ENCODE results near the gene OOSP3.
"Not testable (repeated sequence)": the region's sequence is repeated elsewhere in the genome, so short reads cannot be mapped to it uniquely, and the experiment has no call there.

OOSP3 gene

GRCh38 chr11:59862252-59862651 lies 16.3 kb upstream of the OOSP3 start:
- Mint-ChIP-seq H3K9me3 (peaks cover 7% of the 10 kb centered on the region), H3K36me3 (ENCODE audit: low read depth) (no peaks in the 10 kb centered on the region), H3K27me3 (peaks cover 21% of the 10 kb centered on the region), H3K4me3 (no peak overlapping the region), H3K4me1 (ENCODE audit: low read depth) (peaks cover 30% of the 10 kb centered on the region), H3K27ac (no peak overlapping the region)

- H3K27me3 Mint-ChIP-seq, result peaks cover 26% of the 10 kb centered on the region
- no peak overlapping the region for H3K4me3 Mint-ChIP-seq
- H3K27ac Mint-ChIP-seq, result no peak overlapping the region
- peaks cover 9% of the 10 kb centered on the region for H3K9me3 Mint-ChIP-seq
- H3K36me3 Mint-ChIP-seq (ENCODE audit: low read depth), result no peaks in the 10 kb centered on the region
- H3K4me1 Mint-ChIP-seq (ENCODE audit: low read depth), result peaks cover 10% of the 10 kb centered on the region
These were observed 13.6 kb upstream of the OOSP3 start for GRCh38 chr11:59865031-59865430.

DNA sequence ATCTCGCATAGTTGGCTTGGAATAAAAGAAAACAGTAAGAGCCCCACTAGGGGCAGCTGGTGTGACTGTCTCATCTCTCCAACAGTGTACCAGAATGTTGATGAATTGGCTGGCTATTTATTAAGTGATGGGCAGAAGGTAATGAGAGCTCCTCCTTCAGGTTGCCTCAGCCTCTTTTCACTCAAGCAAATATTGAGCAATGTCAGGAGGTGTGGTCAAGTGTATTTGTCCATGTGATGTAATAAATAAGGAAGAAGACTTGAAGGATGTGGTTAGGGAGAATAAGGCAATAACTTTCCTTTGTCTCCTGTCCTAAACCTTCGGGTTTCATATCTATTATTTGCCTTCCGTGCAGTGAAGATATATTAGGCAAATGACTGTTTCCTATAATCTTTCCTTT lies 12.2 kb upstream of the OOSP3 start, which contains the start of gene TCN1:
TCN1 (minus strand) TSS at position 91 of the 400 bp plus-strand sequence; CDS start at position 74, 17 bp downstream.
- no peak within 1 kb of the TSS for H3K27ac Mint-ChIP-seq
- peaks cover 20% of the 10 kb centered on the region for H3K9me3 Mint-ChIP-seq
- H3K36me3 Mint-ChIP-seq (ENCODE audit: low read depth), result peaks cover 5% of the 10 kb centered on the region
- H3K4me1 Mint-ChIP-seq (ENCODE audit: low read depth), result peaks cover 10% of the 10 kb centered on the region
- H3K4me3 Mint-ChIP-seq, result no peak within 1 kb of the TSS
- H3K27me3 Mint-ChIP-seq, result peaks cover 34% of the 10 kb centered on the region

DNA sequence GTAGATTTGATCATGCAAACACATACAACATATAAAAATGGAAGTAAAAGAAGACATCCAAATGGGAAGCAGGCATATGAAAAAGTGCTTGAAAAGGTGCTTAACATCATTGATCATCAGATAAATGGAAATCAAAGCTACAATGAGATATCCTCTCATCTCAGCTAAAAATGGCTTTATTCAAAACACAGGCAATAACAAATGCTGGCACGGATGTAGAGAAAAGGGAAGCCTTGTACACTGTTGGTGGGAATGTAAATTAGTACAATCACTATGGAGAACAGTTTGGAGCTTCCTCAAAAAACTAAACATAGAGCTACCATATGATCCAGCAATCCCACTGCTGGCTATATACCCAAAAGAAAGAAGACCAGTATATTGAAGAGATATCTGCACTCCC lies 11.7 kb upstream of the OOSP3 start:
- Mint-ChIP-seq H3K36me3 (ENCODE audit: low read depth) (peaks cover 5% of the 10 kb centered on the region), H3K4me1 (ENCODE audit: low read depth) (peaks cover 10% of the 10 kb centered on the region), H3K27me3 (peaks cover 38% of the 10 kb centered on the region)

GRCh38 chr11:59867946-59868345 lies 10.6 kb upstream of the OOSP3 start:
- Mint-ChIP-seq H3K27me3 (peaks cover 38% of the 10 kb centered on the region), H3K4me1 (ENCODE audit: low read depth) (peaks cover 10% of the 10 kb centered on the region), H3K9me3 (peaks cover 27% of the 10 kb centered on the region), H3K27ac (no peak overlapping the region), H3K4me3 (no peak overlapping the region), H3K36me3 (ENCODE audit: low read depth) (peaks cover 5% of the 10 kb centered on the region)

More for the DNA sequence above, 11.7 kb upstream of the OOSP3 start:
- Mint-ChIP-seq H3K4me3 (no peak overlapping the region), H3K27ac (no peak overlapping the region), H3K9me3 (peaks cover 24% of the 10 kb centered on the region)

DNA sequence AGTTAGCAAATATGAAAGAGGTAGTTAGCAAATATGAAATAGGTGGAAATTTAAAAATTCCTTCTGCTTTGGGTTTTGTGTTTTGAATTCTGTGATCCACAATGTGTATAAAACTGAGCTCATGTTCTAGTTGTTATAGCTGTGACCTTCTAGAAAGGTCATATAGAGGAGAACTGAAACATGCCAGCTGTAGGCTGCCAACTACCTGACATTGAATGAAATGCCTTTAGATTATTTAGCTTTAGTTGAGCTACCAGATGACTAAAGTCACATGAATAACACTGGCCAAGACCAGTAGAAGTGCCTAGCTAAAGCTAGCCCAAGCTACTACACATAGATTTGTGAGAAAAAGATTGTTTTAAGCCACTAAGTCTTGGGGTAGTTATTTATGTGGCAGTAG lies 6.5 kb upstream of the OOSP3 start:
- Mint-ChIP-seq H3K4me3 (no peak overlapping the region), H3K36me3 (ENCODE audit: low read depth) (peaks cover 5% of the 10 kb centered on the region), H3K4me1 (ENCODE audit: low read depth) (no peaks in the 10 kb centered on the region), H3K27ac (no peak overlapping the region), H3K9me3 (peaks cover 21% of the 10 kb centered on the region), H3K27me3 (peaks cover 26% of the 10 kb centered on the region)

DNA sequence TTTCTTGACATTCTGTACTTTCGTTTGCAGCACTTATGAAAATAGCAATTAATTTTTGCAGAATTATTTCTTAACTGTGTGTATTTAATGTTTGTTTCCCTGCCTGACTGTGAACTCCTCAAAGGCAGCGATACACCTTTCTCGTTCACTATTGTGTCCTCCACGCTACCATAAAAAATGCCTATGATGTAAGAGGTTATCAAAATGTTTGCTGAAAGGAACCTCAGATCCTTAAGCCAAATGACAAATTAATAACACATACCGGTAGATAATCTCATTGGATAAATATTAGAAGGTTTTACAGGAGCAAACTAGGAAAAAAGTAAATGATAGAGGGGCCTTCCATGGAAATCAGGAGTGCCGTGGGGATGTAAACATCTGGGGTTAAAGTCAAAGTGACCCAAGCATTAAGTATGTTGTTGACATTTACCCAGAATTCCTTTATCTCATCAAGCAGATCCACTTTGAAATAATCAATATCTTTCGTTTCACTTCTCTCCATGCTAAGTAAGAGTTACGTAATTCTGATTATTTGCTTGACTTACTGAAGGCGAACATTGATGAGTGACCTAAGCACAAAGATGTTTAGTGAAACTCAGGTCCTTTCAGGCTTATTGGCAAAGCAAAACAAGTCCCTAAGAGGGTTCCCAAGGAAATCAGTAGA lies 2.6 kb upstream of the OOSP3 start:
- Mint-ChIP-seq H3K4me3 (no peak overlapping the region), H3K9me3 (peaks cover 9% of the 10 kb centered on the region), H3K27me3 (peaks cover 18% of the 10 kb centered on the region), H3K4me1 (ENCODE audit: low read depth) (no peaks in the 10 kb centered on the region), H3K36me3 (ENCODE audit: low read depth) (no peaks in the 10 kb centered on the region), H3K27ac (no peak overlapping the region)

DNA sequence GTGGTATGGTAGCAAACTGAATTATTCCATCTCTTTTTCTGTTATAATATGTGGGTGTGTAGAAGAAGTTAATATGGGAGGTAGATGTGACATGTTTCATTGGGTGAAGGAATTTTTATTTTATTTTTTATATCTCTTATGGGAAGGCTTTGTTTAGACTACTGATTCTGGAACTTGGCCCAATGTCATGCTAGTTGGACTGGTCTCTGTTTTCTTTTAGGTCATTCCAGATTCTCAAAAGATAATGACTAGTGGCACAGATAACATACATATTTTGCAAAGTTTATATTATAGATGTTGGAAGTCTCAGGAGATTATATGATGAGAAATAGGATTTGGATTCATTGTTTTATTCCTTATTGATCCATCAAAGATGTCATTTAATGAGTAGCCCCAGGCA lies 1.3 kb upstream of the OOSP3 start:
- no peaks in the 10 kb centered on the region for H3K4me1 Mint-ChIP-seq (ENCODE audit: low read depth)
- no peak overlapping the region for H3K27ac Mint-ChIP-seq
- H3K9me3 Mint-ChIP-seq, result no peaks in the 10 kb centered on the region
- peaks cover 11% of the 10 kb centered on the region for H3K27me3 Mint-ChIP-seq
- H3K4me3 Mint-ChIP-seq, result no peak overlapping the region
- H3K36me3 Mint-ChIP-seq (ENCODE audit: low read depth), result no peaks in the 10 kb centered on the region

GRCh38 chr11:59877784-59878183 lies 798 bp upstream of the OOSP3 start:
- no peaks in the 10 kb centered on the region for H3K9me3 Mint-ChIP-seq
- H3K4me3 Mint-ChIP-seq, result no peak overlapping the region
- peaks cover 11% of the 10 kb centered on the region for H3K27me3 Mint-ChIP-seq
- no peaks in the 10 kb centered on the region for H3K4me1 Mint-ChIP-seq (ENCODE audit: low read depth)
- no peak overlapping the region for H3K27ac Mint-ChIP-seq
- H3K36me3 Mint-ChIP-seq (ENCODE audit: low read depth), result no peaks in the 10 kb centered on the region

DNA sequence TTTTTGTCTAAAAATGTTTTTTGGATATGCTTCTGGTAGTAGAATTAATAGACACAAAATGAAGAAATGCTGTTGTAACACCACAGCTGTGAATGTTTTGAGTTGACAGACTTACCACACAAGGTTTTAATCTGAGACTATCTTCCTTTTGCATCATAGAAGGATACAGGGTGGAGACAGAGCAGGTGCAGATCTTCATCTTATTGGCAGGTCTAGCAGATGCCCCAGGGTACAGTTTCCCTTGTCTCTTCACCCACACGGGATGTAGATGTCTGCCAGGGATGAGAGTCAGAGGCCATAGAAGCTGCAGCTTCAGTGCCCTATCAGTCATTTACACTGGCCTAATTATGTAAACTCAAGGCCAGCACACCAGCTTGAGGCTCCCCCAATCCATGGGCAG lies 985 bp downstream of the OOSP3 start:
- no peaks in the 10 kb centered on the region for H3K4me1 Mint-ChIP-seq (ENCODE audit: low read depth)
- H3K27ac Mint-ChIP-seq, result no peak overlapping the region
- H3K4me3 Mint-ChIP-seq, result no peak overlapping the region
- no peaks in the 10 kb centered on the region for H3K9me3 Mint-ChIP-seq
- H3K36me3 Mint-ChIP-seq (ENCODE audit: low read depth), result no peaks in the 10 kb centered on the region
- H3K27me3 Mint-ChIP-seq, result peaks cover 11% of the 10 kb centered on the region

DNA sequence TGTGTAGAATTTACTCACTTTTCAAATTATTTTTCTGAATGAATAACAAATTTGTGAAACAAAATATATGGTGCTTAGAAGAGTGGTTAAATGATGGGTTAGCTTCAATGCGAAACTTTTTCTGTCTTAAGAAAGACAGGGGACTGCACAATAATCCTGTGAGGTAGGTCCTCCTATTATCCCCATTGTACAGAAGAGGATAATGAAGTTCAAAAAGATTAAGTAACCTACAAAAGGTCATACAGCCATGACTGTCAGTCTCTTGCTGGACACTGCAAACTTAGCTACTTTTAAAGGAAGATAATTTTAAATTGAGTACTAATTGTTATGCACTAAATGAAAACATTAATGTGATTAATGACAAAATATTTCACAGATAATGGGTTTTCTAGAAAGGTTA lies 5.0 kb downstream of the OOSP3 start:
- Mint-ChIP-seq H3K4me1 (ENCODE audit: low read depth) (no peaks in the 10 kb centered on the region), H3K36me3 (ENCODE audit: low read depth) (no peaks in the 10 kb centered on the region), H3K9me3 (peaks cover 9% of the 10 kb centered on the region), H3K27me3 (peaks cover 5% of the 10 kb centered on the region), H3K4me3 (no peak overlapping the region), H3K27ac (no peak overlapping the region)

GRCh38 chr11:59887156-59887555 lies 8.6 kb downstream of the OOSP3 start:
- peaks cover 17% of the 10 kb centered on the region for H3K27me3 Mint-ChIP-seq
- H3K4me3 Mint-ChIP-seq; H3K27ac Mint-ChIP-seq; H3K36me3 Mint-ChIP-seq (ENCODE audit: low read depth); H3K4me1 Mint-ChIP-seq (ENCODE audit: low read depth): not testable (repeated sequence)
- H3K9me3 Mint-ChIP-seq, result peaks cover 30% of the 10 kb centered on the region

- no peak overlapping the region for H3K4me3 Mint-ChIP-seq
- H3K27me3 Mint-ChIP-seq, result peaks cover 36% of the 10 kb centered on the region
These were observed 13.2 kb downstream of the OOSP3 start for GRCh38 chr11:59891781-59892181.

DNA sequence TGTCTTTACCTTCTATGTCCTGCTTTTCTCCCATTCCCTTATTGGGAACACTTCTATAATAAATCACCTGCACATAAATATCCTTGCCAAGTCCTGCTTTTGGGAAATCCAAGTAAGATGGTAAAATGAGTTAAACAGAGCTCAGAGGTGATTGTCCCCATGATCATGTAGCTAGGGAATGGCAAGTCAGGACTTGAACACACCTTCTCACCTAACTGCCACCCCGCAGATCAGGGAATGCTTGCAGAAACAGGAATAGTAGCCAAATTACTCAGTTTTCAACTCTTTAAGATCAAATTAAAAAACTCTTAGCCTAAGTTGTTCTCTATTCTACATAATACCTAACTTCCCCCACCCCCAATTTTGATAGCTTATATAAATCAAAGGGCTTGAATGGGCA lies 16.0 kb downstream of the OOSP3 start:
- Mint-ChIP-seq H3K27me3 (peaks cover 27% of the 10 kb centered on the region), H3K27ac (no peak overlapping the region), H3K4me3 (no peak overlapping the region), H3K4me1 (ENCODE audit: low read depth) (no peaks in the 10 kb centered on the region), H3K9me3 (peaks cover 14% of the 10 kb centered on the region), H3K36me3 (ENCODE audit: low read depth) (no peaks in the 10 kb centered on the region)

More at GRCh38 chr11:59891781-59892181, 13.2 kb downstream of the OOSP3 start:
- H3K27ac Mint-ChIP-seq, result no peak overlapping the region
- H3K4me1 Mint-ChIP-seq (ENCODE audit: low read depth), result no peaks in the 10 kb centered on the region
- peaks cover 7% of the 10 kb centered on the region for H3K36me3 Mint-ChIP-seq (ENCODE audit: low read depth)
- peaks cover 27% of the 10 kb centered on the region for H3K9me3 Mint-ChIP-seq

DNA sequence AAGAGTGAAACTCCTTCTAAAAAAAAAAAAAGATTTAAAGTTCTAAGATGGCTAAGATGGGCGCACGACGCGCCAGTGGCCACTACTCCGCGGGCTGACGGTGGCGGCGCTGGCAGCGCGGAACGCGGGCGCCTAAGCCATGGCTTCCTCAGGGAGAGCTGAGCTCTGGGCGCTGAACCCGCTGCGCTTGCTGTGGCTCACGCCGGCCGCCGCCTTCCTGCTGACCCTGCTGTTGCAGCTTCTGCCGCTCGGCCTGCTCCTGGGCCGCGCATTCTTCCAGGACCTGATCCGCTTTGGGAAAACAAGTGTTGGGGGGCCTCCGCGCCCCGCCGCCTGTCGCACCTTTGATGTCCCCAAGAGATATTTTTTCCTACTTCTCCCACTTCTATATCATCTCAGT lies 19.5 kb downstream of the OOSP3 start:
- Mint-ChIP-seq H3K27ac (no peak overlapping the region), H3K36me3 (ENCODE audit: low read depth) (no peaks in the 10 kb centered on the region), H3K4me3 (no peak overlapping the region), H3K27me3 (peaks cover 19% of the 10 kb centered on the region), H3K4me1 (ENCODE audit: low read depth) (no peaks in the 10 kb centered on the region), H3K9me3 (peaks cover 3% of the 10 kb centered on the region)

GRCh38 chr11:59898650-59899049 lies 20.1 kb downstream of the OOSP3 start:
- Mint-ChIP-seq H3K9me3 (peaks cover 3% of the 10 kb centered on the region), H3K36me3 (ENCODE audit: low read depth) (no peaks in the 10 kb centered on the region), H3K27me3 (peaks cover 15% of the 10 kb centered on the region), H3K4me1 (ENCODE audit: low read depth) (no peaks in the 10 kb centered on the region), H3K27ac (no peak overlapping the region), H3K4me3 (no peak overlapping the region)
